ENCODE results near the gene PCYOX1L. TPM values are rescaled to one million over a fixed set of nuclear protein-coding genes. Genes with fewer than 3 reads are reported as not detected.

Gene PCYOX1L
- total RNA-seq, 2 experiments from 2014 or later: 19.9 to 21.0 TPM

DNA sequence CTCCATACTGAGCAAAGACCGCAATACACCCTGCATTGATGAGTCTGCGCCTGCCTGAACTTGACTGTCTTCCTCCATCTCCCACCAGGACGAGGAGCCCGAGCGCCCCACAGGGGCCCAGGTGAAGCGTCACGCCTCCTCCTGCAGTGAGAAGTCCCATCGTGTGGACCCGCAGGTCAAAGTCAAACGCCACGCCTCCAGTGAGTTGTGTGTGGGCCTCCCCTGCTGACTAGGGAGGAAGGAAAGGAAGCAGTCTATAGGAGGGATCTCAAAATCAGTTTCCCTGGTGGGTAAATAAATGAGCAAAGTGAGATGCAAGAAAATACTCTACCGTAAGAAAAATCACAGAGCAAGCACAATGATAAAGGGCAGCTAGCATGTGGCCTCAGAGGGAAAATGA lies 35.3 kb upstream of the PCYOX1L start:
- H3K27ac Mint-ChIP-seq: no peak overlapping the region
- intact Hi-C loops (cut with micrococcal nuclease): no loop called here
- no peaks in the 10 kb centered on the region for H3K27me3 Mint-ChIP-seq (ENCODE audit: low read depth)
- CTCF ChIA-PET: interaction anchor here (1.1 to 11.7 kb wide), 4 partner anchors 43 to 120 kb away, joined by 3 to 125 read pairs (median 4); no protein-coding TSS in a partner anchor
- no peaks in the 10 kb centered on the region for H3K36me3 Mint-ChIP-seq (ENCODE audit: low read depth)
- DNase-seq: no peak
- peaks cover 4% of the 10 kb centered on the region for H3K9me3 Mint-ChIP-seq
- no peaks in the 10 kb centered on the region for H3K4me1 Mint-ChIP-seq (ENCODE audit: low read depth)
- H3K4me3 Mint-ChIP-seq: no peak overlapping the region

DNA sequence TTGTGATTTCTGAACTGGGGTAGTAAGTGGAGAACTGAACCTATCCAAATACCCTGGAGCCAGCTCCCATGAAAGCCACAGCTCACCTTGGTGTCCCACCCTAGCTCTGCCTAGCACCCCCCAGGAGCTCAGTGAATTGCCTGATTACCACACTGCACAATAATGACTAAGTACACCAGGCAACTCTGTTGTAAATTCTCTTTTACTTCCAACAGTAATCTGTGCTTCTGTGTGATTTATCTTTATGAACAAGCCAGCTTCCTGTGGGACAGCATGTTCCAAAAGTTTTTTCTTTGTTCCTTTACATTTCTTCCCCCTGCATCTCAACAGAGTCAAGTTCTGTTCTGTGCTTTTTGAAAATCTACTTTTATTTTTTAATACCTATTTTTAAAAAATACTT lies 34.6 kb upstream of the PCYOX1L start:
- Mint-ChIP-seq H3K27me3 (ENCODE audit: low read depth) (no peaks in the 10 kb centered on the region), H3K36me3 (ENCODE audit: low read depth) (no peaks in the 10 kb centered on the region), H3K4me3 (no peak overlapping the region), H3K27ac (no peak overlapping the region), H3K9me3 (peaks cover 4% of the 10 kb centered on the region), H3K4me1 (ENCODE audit: low read depth) (no peaks in the 10 kb centered on the region)
- DNase-seq: no peak
- CTCF ChIA-PET: interaction anchor here (0.7 to 11.7 kb wide), 6 partner anchors 43 to 153 kb away, joined by 3 to 125 read pairs (median 4); no protein-coding TSS in a partner anchor
- intact Hi-C loops (cut with micrococcal nuclease): no loop called here

DNA sequence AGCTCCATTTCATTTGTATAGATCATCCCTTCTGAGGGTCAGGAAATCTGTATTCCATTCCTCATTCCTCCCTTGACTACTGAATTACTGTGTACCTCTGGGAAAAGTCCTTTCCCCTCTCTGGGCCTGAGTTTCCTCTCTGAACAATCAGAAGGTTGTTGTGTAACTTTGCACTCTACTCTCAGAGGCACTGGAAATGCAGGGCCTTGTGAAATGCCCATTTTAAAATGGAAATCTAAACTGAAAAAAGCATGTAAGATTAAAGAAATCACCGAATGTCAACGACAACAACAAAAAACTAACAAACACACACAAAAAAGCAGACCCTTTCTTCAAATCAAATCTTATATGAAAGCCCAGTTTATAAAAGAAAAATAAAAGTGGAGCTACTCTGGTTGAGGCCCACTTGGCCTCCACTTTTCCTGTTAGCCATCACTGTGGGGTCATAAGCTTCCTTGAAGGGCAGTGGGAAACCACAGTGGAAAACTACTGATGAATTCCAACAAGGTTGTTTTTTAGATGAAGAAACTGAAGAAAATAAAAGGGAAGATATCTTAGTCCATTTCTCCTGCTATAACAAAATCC lies 34.1 kb upstream of the PCYOX1L start:
- CTCF ChIA-PET: interaction anchor here (0.7 to 11.7 kb wide), 6 partner anchors 42 to 153 kb away, joined by 3 to 125 read pairs (median 4); no protein-coding TSS in a partner anchor
- no peaks in the 10 kb centered on the region for H3K4me1 Mint-ChIP-seq (ENCODE audit: low read depth)
- peaks cover 4% of the 10 kb centered on the region for H3K9me3 Mint-ChIP-seq

DNA sequence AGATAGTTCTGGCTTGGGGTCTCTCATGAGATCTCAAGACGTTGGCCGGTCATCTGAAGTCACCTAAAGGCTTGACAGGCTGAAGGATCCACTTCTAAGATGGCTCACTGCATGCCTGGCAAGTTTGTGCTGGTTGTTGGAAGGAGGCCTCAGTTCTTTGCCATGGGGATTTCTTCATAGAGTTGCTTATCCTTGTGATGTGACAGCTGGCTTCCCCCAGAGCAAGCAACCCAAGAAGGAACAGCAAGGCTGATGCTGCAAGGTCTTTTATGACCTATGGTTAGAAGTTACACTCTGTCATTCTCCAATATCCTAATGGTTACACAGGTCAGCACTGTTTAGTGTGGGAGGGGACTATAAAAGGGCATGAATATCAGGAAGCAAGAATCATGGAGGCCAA lies 33.2 kb upstream of the PCYOX1L start:
- intact Hi-C loops (cut with micrococcal nuclease): no loop called here
- H3K4me1 Mint-ChIP-seq (ENCODE audit: low read depth): no peaks in the 10 kb centered on the region
- no peak overlapping the region for H3K4me3 Mint-ChIP-seq
- peaks cover 4% of the 10 kb centered on the region for H3K9me3 Mint-ChIP-seq
- DNase-seq: no peak
- CTCF ChIA-PET: interaction anchor here (1.1 to 11.7 kb wide), 5 partner anchors 10 to 47 kb away, joined by 3 to 125 read pairs (median 4); partner anchors contain the start of gene GRPEL2
- no peaks in the 10 kb centered on the region for H3K36me3 Mint-ChIP-seq (ENCODE audit: low read depth)
- no peaks in the 10 kb centered on the region for H3K27me3 Mint-ChIP-seq (ENCODE audit: low read depth)
- H3K27ac Mint-ChIP-seq: no peak overlapping the region

More for the DNA sequence above, 34.1 kb upstream of the PCYOX1L start:
- no peak overlapping the region for H3K4me3 Mint-ChIP-seq
- intact Hi-C loops (cut with micrococcal nuclease): no loop called here
- no peaks in the 10 kb centered on the region for H3K36me3 Mint-ChIP-seq (ENCODE audit: low read depth)
- H3K27ac Mint-ChIP-seq: no peak overlapping the region
- DNase-seq: no peak
- no peaks in the 10 kb centered on the region for H3K27me3 Mint-ChIP-seq (ENCODE audit: low read depth)

DNA sequence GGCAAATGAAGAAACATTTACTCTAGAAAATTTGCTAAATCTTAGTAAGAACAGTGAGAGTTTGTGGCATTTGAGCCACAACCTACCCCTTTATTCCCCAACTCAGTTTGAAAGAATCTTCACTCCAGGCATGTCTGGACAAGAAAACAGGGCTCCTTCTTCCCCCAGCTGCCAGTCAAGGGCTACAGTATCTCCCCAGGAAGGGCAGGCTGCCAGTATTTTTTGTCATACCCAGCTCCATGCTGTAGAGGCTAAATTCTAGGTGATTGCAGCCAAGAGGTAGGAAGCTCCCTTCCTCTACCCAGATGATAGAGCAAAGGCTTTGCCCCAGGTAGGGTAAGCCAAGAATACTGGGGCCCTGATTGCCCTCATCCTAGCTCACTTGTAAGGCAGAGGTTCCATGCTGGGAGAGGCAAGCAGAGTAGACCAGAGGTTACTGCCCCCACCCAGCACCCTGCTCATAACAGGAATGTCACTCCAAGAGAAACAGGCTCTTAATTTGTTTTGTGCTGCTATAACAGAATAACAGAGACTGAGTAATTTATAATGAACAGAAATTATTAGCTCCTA lies 32.6 kb upstream of the PCYOX1L start:
- intact Hi-C loops (cut with micrococcal nuclease): no loop called here
- Mint-ChIP-seq H3K9me3 (peaks cover 4% of the 10 kb centered on the region), H3K27me3 (ENCODE audit: low read depth) (no peaks in the 10 kb centered on the region), H3K36me3 (ENCODE audit: low read depth) (no peaks in the 10 kb centered on the region), H3K27ac (no peak overlapping the region), H3K4me1 (ENCODE audit: low read depth) (no peaks in the 10 kb centered on the region), H3K4me3 (no peak overlapping the region)
- DNase-seq: no peak
- CTCF ChIA-PET: interaction anchor here (1.1 to 1.6 kb wide), 5 partner anchors 8 to 46 kb away, joined by 3 to 9 read pairs (median 3); partner anchors contain the start of gene GRPEL2

DNA sequence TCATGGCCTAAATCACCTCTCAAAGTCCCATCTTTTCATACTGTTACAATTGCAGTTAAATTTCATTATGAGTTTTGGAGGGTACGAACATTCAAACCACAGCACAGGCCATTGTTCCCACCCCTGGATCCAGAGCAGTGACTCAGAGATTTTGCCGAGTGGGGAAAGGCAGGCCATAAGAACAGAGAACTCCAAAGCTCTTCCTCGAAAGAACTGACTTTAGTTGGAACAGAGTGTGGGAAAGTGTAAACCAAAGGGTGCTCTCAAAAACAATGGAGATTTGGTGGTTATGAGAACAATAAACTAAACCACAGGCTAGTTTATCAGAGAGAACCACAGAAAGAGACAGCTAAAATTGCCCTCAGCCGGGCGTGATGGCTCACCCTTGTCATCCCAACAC lies 32.0 kb upstream of the PCYOX1L start:
- intact Hi-C loops (cut with micrococcal nuclease): no loop called here
- Mint-ChIP-seq H3K4me1 (ENCODE audit: low read depth) (no peaks in the 10 kb centered on the region), H3K27me3 (ENCODE audit: low read depth) (no peaks in the 10 kb centered on the region), H3K36me3 (ENCODE audit: low read depth) (no peaks in the 10 kb centered on the region), H3K4me3 (no peak overlapping the region), H3K27ac (no peak overlapping the region), H3K9me3 (peaks cover 4% of the 10 kb centered on the region)
- CTCF ChIA-PET: interaction anchor here (1.1 to 1.6 kb wide), 5 partner anchors 9 to 46 kb away, joined by 3 to 9 read pairs (median 3); partner anchors contain the start of gene GRPEL2
- DNase-seq: no peak

DNA sequence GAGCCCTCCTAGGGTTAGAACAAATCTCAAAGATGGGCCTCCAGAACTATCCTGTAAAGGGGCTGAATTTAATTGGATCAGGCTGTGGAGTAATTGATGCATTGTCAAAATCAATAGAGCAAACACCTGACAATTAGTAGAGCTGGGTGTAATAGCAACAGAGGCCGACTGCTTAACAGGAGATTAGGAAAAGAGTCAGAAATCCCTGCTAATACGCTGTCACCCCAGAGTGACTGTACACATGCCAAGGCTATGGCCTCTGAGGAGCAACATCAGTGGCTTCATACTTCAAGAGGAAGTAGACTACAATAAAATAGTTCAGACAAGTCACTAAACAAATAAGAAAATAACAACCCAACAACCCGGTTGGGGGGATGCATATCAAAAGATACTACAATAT lies 31.2 kb upstream of the PCYOX1L start:
- CTCF ChIA-PET: interaction anchor here (1.8 kb wide), 1 partner anchor 45 kb away, joined by 7 read pairs; no protein-coding TSS in a partner anchor
- Mint-ChIP-seq H3K36me3 (ENCODE audit: low read depth) (no peaks in the 10 kb centered on the region), H3K9me3 (peaks cover 4% of the 10 kb centered on the region), H3K4me3 (no peak overlapping the region), H3K27ac (no peak overlapping the region), H3K27me3 (ENCODE audit: low read depth) (no peaks in the 10 kb centered on the region), H3K4me1 (ENCODE audit: low read depth) (no peaks in the 10 kb centered on the region)
- intact Hi-C loops (cut with micrococcal nuclease): no loop called here
- DNase-seq: no peak

DNA sequence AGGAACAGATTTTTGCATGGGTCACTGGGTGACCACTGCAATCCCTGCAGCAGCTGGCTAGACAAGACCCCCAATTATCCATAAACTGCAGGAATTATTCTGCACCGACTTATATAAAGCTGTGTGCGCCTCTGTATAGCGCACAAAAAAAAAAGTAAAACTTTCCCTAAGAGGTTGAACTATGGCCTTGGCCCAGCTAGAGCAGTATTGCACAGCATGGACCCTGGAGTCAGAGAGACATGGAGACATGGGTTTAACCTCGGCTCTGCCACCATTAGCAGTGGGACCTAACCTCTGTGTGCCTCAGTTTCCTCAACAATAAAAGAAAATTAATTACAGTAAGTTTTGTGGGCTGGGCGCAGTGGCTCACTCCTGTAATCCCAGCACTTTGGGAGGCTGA lies 29.7 kb upstream of the PCYOX1L start:
- CTCF ChIA-PET: interaction anchor here (1.0 to 1.8 kb wide), 2 partner anchors 43 to 45 kb away, joined by 3 to 7 read pairs; no protein-coding TSS in a partner anchor
- H3K4me3 Mint-ChIP-seq: no peak overlapping the region
- intact Hi-C loops (cut with micrococcal nuclease): no loop called here
- no peak overlapping the region for H3K27ac Mint-ChIP-seq
- no peak for DNase-seq
- H3K36me3 Mint-ChIP-seq (ENCODE audit: low read depth): no peaks in the 10 kb centered on the region
- H3K4me1 Mint-ChIP-seq (ENCODE audit: low read depth): no peaks in the 10 kb centered on the region
- H3K9me3 Mint-ChIP-seq: peaks cover 4% of the 10 kb centered on the region
- no peaks in the 10 kb centered on the region for H3K27me3 Mint-ChIP-seq (ENCODE audit: low read depth)

DNA sequence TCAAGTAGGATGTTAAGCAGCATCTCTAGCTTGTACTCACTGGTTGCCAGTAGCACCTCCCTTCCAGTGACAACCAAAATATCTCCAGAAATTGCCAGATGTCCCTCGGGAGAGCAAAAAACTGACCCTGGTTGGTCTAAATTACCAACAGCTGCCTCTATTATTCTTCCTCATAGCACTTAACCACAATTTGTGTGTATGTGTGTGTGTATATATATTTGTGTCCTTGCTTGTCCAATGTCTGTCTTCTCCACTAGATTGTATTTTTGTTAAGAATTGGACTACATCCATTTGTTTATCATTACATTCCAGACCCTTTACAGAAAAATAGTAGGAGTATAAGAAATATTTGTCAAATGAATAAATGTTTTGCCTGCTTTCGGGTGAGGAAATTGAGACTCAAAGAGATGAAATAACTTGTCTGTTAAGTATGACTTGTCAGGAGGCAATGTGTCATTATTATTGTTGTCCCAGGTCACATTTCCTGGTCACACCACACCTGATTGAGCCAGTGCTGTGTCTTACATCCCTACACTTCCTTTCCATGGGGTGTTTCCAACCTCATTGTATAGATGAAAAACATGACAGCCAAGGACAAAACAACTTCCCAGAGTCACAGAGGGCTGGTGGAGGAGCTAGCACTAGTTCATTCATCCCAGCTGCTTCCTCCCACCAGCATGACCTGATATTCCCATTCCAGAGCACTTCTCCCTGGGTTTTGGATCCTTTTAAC lies 24.0 kb upstream of the PCYOX1L start:
- no peaks in the 10 kb centered on the region for H3K4me1 Mint-ChIP-seq (ENCODE audit: low read depth)
- H3K36me3 Mint-ChIP-seq (ENCODE audit: low read depth): no peaks in the 10 kb centered on the region
- no peaks in the 10 kb centered on the region for H3K27me3 Mint-ChIP-seq (ENCODE audit: low read depth)
- H3K4me3 Mint-ChIP-seq: no peak overlapping the region
- no peak for DNase-seq
- no peaks in the 10 kb centered on the region for H3K9me3 Mint-ChIP-seq
- no peak overlapping the region for H3K27ac Mint-ChIP-seq
- CTCF ChIA-PET: interaction anchor here (0.6 to 2.8 kb wide), 4 partner anchors 34 to 104 kb away, joined by 3 to 8 read pairs (median 6); no protein-coding TSS in a partner anchor
- intact Hi-C loops (cut with micrococcal nuclease): no loop called here

DNA sequence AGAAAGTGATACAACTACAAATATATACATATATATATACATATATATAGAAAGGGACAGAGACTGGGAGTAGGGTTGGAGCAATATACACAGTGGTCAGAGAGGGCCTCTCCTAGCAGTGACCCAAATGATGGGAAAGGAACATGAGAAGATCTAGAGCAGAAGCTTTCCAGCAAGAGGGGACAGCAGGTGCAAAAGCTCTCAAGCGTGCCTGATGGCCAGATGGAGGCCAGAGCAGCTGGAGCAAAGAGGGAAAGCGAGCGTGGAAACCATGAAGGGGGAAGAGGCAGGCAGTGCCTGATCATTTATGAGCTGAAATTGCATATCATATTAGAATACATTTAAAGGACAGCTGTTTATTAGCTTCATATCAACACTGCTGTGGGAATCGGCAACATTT lies 20.1 kb upstream of the PCYOX1L start:
- no peaks in the 10 kb centered on the region for H3K27me3 Mint-ChIP-seq (ENCODE audit: low read depth)
- CTCF ChIA-PET: no interaction called here
- no peak overlapping the region for H3K4me3 Mint-ChIP-seq
- intact Hi-C loops (cut with micrococcal nuclease): no loop called here
- no peak overlapping the region for H3K27ac Mint-ChIP-seq
- no peak for DNase-seq
- H3K36me3 Mint-ChIP-seq (ENCODE audit: low read depth): no peaks in the 10 kb centered on the region
- no peaks in the 10 kb centered on the region for H3K9me3 Mint-ChIP-seq
- H3K4me1 Mint-ChIP-seq (ENCODE audit: low read depth): no peaks in the 10 kb centered on the region

DNA sequence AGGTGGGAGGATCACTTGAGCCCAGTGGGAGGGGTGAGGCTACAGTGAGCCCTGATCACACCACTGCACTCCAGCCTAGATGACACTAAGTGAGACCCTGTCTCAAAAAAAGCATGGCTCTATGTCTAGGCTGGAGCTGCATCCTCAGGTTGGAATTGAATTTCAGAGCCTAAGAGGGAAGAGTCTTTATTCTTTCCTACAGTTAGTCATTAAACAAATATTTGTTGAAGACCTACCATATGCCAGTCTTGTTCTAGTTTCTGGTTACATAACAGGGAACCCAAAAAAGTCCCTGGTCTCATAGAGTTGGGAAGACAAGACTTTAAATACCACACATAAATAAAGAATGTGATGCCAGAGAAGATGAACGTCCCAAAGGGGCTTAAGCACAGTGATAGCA lies 19.5 kb upstream of the PCYOX1L start:
- CTCF ChIA-PET: no interaction called here

DNA sequence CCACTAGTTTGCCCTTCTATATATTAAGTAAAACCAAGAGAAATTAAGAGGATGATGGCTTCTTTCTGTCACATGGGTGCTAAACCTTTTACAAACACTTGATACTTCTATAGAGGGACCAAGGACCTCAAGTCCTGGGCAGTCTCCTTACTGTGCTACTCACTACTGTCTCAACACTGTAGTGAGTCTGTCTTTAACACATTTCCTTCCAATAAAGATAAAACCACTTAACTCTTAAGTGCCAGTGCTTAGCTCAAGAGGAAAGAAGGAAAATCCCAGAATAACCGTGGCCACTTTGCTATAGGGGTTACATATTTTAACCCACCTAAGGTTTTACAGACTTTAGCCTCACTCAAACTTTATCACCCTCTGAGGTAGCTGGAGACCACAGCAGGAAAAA lies 16.9 kb upstream of the PCYOX1L start:
- H3K9me3 Mint-ChIP-seq: no peaks in the 10 kb centered on the region
- H3K4me3 Mint-ChIP-seq: no peak overlapping the region
- CTCF ChIA-PET: interaction anchor here (0.6 to 1.8 kb wide), 7 partner anchors 12 to 93 kb away, joined by 3 to 4 read pairs (median 4); no protein-coding TSS in a partner anchor
- no peaks in the 10 kb centered on the region for H3K27me3 Mint-ChIP-seq (ENCODE audit: low read depth)
- H3K4me1 Mint-ChIP-seq (ENCODE audit: low read depth): peaks cover 16% of the 10 kb centered on the region
- peaks cover 4% of the 10 kb centered on the region for H3K36me3 Mint-ChIP-seq (ENCODE audit: low read depth)
- DNase-seq: no peak
- no peak overlapping the region for H3K27ac Mint-ChIP-seq
- intact Hi-C loops (cut with micrococcal nuclease): loop anchor here (10.0 kb wide), 1 partner anchor 624 kb away; the partner anchor contains the start of gene SLC26A2

More for the DNA sequence above, 19.5 kb upstream of the PCYOX1L start:
- Mint-ChIP-seq H3K9me3 (no peaks in the 10 kb centered on the region), H3K4me1 (ENCODE audit: low read depth) (no peaks in the 10 kb centered on the region), H3K36me3 (ENCODE audit: low read depth) (no peaks in the 10 kb centered on the region), H3K4me3 (no peak overlapping the region), H3K27me3 (ENCODE audit: low read depth) (no peaks in the 10 kb centered on the region), H3K27ac (no peak overlapping the region)
- DNase-seq: no peak
- intact Hi-C loops (cut with micrococcal nuclease): no loop called here
